GM18861 (cell line): Measurements from ENCODE around the gene IL17RC.
"Not testable (repeated sequence)": the region's sequence is repeated elsewhere in the genome, so short reads cannot be mapped to it uniquely, and the experiment has no call there.

Experiments
- ATAC-seq: cut with Tn5 transposase; IDR thresholded peaks from one replicate; pipeline ENCODE4 v1.9.1; 2021; ENCODE audit not compliant: unreplicated experiment

The IL17RC gene

GRCh38 chr3:9914559-9915253 lies 2.2 kb upstream of the IL17RC start:
- no peak for ATAC-seq

GRCh38 chr3:9915254-9916141 lies 1.4 kb upstream of the IL17RC start:
- no peak for ATAC-seq

GRCh38 chr3:9916346-9916733 lies 558 bp upstream of the IL17RC start:
- no peak for ATAC-seq

- no peak for ATAC-seq
These were observed 922 bp downstream of the IL17RC start for GRCh38 chr3:9917820-9918219.

- ATAC-seq, result no peak
These were observed 1.6 kb downstream of the IL17RC start for GRCh38 chr3:9918261-9919038.

- no peak for ATAC-seq
These were observed 11.3 kb downstream of the IL17RC start for GRCh38 chr3:9928158-9928557.

- ATAC-seq, result no peak
These were observed 14.0 kb downstream of the IL17RC start for GRCh38 chr3:9930804-9931418.

GRCh38 chr3:9932535-9932842 lies 15.6 kb downstream of the IL17RC start:
- no peak for ATAC-seq

GRCh38 chr3:9932843-9933560 lies 16.1 kb downstream of the IL17RC start:
- ATAC-seq, result peak; percentile 57

- peak; percentile 75 for ATAC-seq
These were observed 16.8 kb downstream of the IL17RC start, which contains the start of gene CRELD1 for GRCh38 chr3:9933561-9934234. Gene CRELD1, plus strand, starts transcription at chr3:9933834. Its CDS starts 605 bp downstream, at chr3:9934439.

- ATAC-seq, result no peak
These were observed 17.3 kb downstream of the IL17RC start for GRCh38 chr3:9934235-9934621.

- no peak for ATAC-seq
These were observed 18.1 kb downstream of the IL17RC start for GRCh38 chr3:9934993-9935392.

- no peak for ATAC-seq
These were observed 19.1 kb downstream of the IL17RC start for GRCh38 chr3:9935966-9936510.

- no peak for ATAC-seq
These were observed 20.8 kb downstream of the IL17RC start for GRCh38 chr3:9937486-9938238.

GRCh38 chr3:9938966-9939365 lies 22.1 kb downstream of the IL17RC start:
- no peak for ATAC-seq

GRCh38 chr3:9939906-9940305 lies 23.0 kb downstream of the IL17RC start:
- ATAC-seq, result not testable (repeated sequence)

GRCh38 chr3:9940746-9941145 lies 23.8 kb downstream of the IL17RC start:
- no peak for ATAC-seq

GRCh38 chr3:9942164-9942563 lies 25.3 kb downstream of the IL17RC start:
- ATAC-seq, result no peak
